HEK293 (cell line): ENCODE data around the gene R3HDM2.

Source experiments
- BCL11A ChIP-seq: fragments of 450-650 bp; formaldehyde crosslinking; IDR thresholded peaks from 2 replicates; pipeline ENCODE4 v1.5.1; 2016; ENCODE audit warnings: low read depth, missing biosample characterization, missing genetic modification characterization
- KLF8 ChIP-seq: fragments of 450-650 bp; formaldehyde crosslinking; IDR thresholded peaks from 2 replicates; pipeline ENCODE4 v1.5.1; 2016; ENCODE audit warnings: missing biosample characterization, missing genetic modification characterization
- OVOL3 ChIP-seq: fragments of 450-650 bp; formaldehyde crosslinking; IDR thresholded peaks from 2 replicates; pipeline ENCODE4 v1.5.1; 2016; ENCODE audit warnings: missing biosample characterization, missing genetic modification characterization
- PRDM1 ChIP-seq: fragments of 450-650 bp; formaldehyde crosslinking; IDR thresholded peaks from 2 replicates; pipeline ENCODE4; 2016; ENCODE audit warnings: missing biosample characterization, missing genetic modification characterization
- ZBTB1 ChIP-seq: fragments of 450-650 bp; formaldehyde crosslinking; IDR thresholded peaks from 2 replicates; pipeline ENCODE4 v1.5.1; 2016; ENCODE audit warnings: missing biosample characterization, missing genetic modification characterization
- ZNF10 ChIP-seq: fragments of 450-650 bp; formaldehyde crosslinking; IDR thresholded peaks from 2 replicates; pipeline ENCODE4 v1.5.1; 2017; ENCODE audit warnings: missing biosample characterization, missing genetic modification characterization
- ZNF133 ChIP-seq: fragments of 450-650 bp; formaldehyde crosslinking; IDR thresholded peaks from 2 replicates; pipeline ENCODE4 v1.5.1; 2016; ENCODE audit warnings: missing biosample characterization, missing genetic modification characterization
- ZNF140 ChIP-seq: fragments of 450-650 bp; formaldehyde crosslinking; IDR thresholded peaks from 2 replicates; pipeline ENCODE4 v1.5.1; 2016; ENCODE audit warnings: missing biosample characterization, missing genetic modification characterization
- ZNF2 ChIP-seq: fragments of 450-650 bp; formaldehyde crosslinking; IDR thresholded peaks from 2 replicates; pipeline ENCODE4 v1.5.1; 2016; ENCODE audit warnings: missing biosample characterization, missing genetic modification characterization
- ZNF221 ChIP-seq: fragments of 450-650 bp; formaldehyde crosslinking; IDR thresholded peaks from 2 replicates; pipeline ENCODE4 v1.5.1; 2017; ENCODE audit warnings: missing biosample characterization, missing genetic modification characterization, borderline replicate concordance
- ZNF23 ChIP-seq: fragments of 450-650 bp; formaldehyde crosslinking; IDR thresholded peaks from 2 replicates; pipeline ENCODE4 v1.5.1; 2016; ENCODE audit warnings: missing biosample characterization, missing genetic modification characterization, borderline replicate concordance
- ZNF274 ChIP-seq, 2 experiments: fragments of 200-500 bp in 1 of 2; fragments of 450-650 bp in 1 of 2; sonication (Bioruptor generic) in 1 of 2; formaldehyde crosslinking in 1 of 2; IDR thresholded peaks; 2 replicates each; pipeline versions ENCODE4 v1.5.1 to v1.6.1; 2014 to 2016; ENCODE audit warnings: borderline replicate concordance in 1 of 2, inconsistent platforms in 1 of 2, low read length in 1 of 2, missing biosample characterization in 1 of 2, missing genetic modification characterization in 1 of 2
- ZNF292 ChIP-seq: fragments of 450-650 bp; formaldehyde crosslinking; IDR thresholded peaks from 2 replicates; pipeline ENCODE4 v1.5.1; 2016; ENCODE audit warnings: low read depth, missing biosample characterization, missing genetic modification characterization, borderline replicate concordance
- ZNF354C ChIP-seq: fragments of 450-650 bp; formaldehyde crosslinking; IDR thresholded peaks from 2 replicates; pipeline ENCODE4 v1.5.1; 2016; ENCODE audit warnings: missing biosample characterization, missing genetic modification characterization, low read depth, borderline replicate concordance
- ZNF391 ChIP-seq: fragments of 450-650 bp; formaldehyde crosslinking; IDR thresholded peaks from 2 replicates; pipeline ENCODE4 v1.5.1; 2016; ENCODE audit warnings: low read depth, missing biosample characterization, missing genetic modification characterization, borderline replicate concordance
- ZNF394 ChIP-seq: fragments of 450-650 bp; formaldehyde crosslinking; IDR thresholded peaks from 2 replicates; pipeline ENCODE4 v1.5.1; 2016; ENCODE audit warnings: missing biosample characterization, missing genetic modification characterization, mild to moderate bottlenecking, moderate library complexity, borderline replicate concordance
- ZNF530 ChIP-seq: fragments of 450-650 bp; formaldehyde crosslinking; IDR thresholded peaks from 2 replicates; pipeline ENCODE4 v1.5.1; 2016; ENCODE audit warnings: low read depth, missing biosample characterization, missing genetic modification characterization
- ZNF623 ChIP-seq: fragments of 450-650 bp; formaldehyde crosslinking; IDR thresholded peaks from 2 replicates; pipeline ENCODE4 v1.5.1; 2016; ENCODE audit warnings: missing biosample characterization, missing genetic modification characterization
- ZNF677 ChIP-seq: fragments of 450-650 bp; IDR thresholded peaks from 2 replicates; pipeline ENCODE4 v1.5.0; 2018; ENCODE audit warnings: missing biosample characterization, mild to moderate bottlenecking, missing genetic modification characterization, moderate library complexity
- ZNF701 ChIP-seq: fragments of 450-650 bp; formaldehyde crosslinking; IDR thresholded peaks from 2 replicates; pipeline ENCODE4 v1.5.1; 2016; ENCODE audit warnings: missing biosample characterization, missing genetic modification characterization
- ZNF747 ChIP-seq: fragments of 450-650 bp; formaldehyde crosslinking; IDR thresholded peaks from 2 replicates; pipeline ENCODE4 v1.5.1; 2016; ENCODE audit warnings: missing biosample characterization, missing genetic modification characterization
- ZNF768 ChIP-seq: fragments of 450-650 bp; formaldehyde crosslinking; IDR thresholded peaks from 2 replicates; pipeline ENCODE4 v1.5.1; 2018; ENCODE audit warnings: missing biosample characterization, mild to moderate bottlenecking, missing genetic modification characterization
- ZNF791 ChIP-seq: fragments of 450-650 bp; formaldehyde crosslinking; IDR thresholded peaks from 2 replicates; pipeline ENCODE4 v1.5.1; 2016; ENCODE audit warnings: missing biosample characterization, missing genetic modification characterization
- ZSCAN30 ChIP-seq: fragments of 450-650 bp; IDR thresholded peaks from 2 replicates; pipeline ENCODE4 v1.5.1; 2018; ENCODE audit warnings: missing biosample characterization, mild to moderate bottlenecking, missing genetic modification characterization, moderate library complexity
- TF ChIP-seq, protein P1 (sequence below): fragments of 450-650 bp; formaldehyde crosslinking; IDR thresholded peaks from 2 replicates; pipeline ENCODE4 v1.5.1; 2016; ENCODE audit warnings: missing biosample characterization, missing genetic modification characterization
- TF ChIP-seq, protein P2 (sequence below): fragments of 450-650 bp; formaldehyde crosslinking; IDR thresholded peaks from 2 replicates; pipeline ENCODE4 v1.5.1; 2016; ENCODE audit warnings: missing biosample characterization, missing genetic modification characterization, low read depth
- TF ChIP-seq, protein P3 (sequence below): fragments of 450-650 bp; formaldehyde crosslinking; IDR thresholded peaks from 2 replicates; pipeline ENCODE4 v1.5.1; 2016; ENCODE audit warnings: missing biosample characterization, missing genetic modification characterization
- TF ChIP-seq, protein P4 (sequence below): fragments of 450-650 bp; formaldehyde crosslinking; IDR thresholded peaks from 2 replicates; pipeline ENCODE4 v1.5.1; 2016; ENCODE audit warnings: missing biosample characterization, missing genetic modification characterization
- TF ChIP-seq, protein P5 (sequence below): fragments of 450-650 bp; formaldehyde crosslinking; IDR thresholded peaks from 2 replicates; pipeline ENCODE4 v1.5.1; 2017; ENCODE audit warnings: missing biosample characterization, missing genetic modification characterization
- TF ChIP-seq, protein P6 (sequence below): fragments of 450-650 bp; formaldehyde crosslinking; IDR thresholded peaks from 2 replicates; pipeline ENCODE4 v1.5.1; 2016; ENCODE audit warnings: missing biosample characterization, missing genetic modification characterization

R3HDM2 gene

DNA sequence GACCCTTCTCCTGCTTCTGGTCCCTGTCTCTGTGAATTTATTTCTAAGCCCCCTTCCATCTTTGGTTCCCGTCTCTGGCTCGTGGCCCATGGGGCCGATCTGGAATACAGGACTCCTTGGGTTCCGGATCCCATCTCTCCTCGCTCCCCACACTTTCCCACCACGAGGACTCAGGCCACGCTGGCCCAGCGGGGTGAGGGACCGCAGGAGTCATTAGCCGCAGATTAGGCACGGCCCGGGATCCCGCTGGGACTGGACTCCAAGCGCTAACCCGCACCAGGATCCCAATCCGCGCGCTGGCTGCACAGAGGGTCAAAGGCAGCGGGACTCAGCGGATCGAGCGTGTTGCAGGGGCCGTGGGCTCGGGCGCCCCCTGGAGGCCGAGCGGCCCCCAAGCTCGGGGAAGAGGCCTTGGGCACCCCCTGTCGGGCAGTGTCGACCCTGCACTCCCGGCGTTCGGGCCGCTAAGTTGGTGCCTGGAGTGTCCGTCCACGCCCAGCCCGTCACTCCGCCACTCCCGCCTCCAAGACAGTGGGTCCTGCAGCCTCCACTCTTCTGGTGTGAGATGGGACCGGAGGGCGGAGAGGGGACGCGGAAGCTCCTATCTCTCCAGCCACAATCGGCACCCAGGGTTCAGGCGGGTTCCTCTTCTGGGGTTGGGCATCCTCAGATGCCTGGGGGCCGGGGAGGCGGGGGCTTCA is 191.8 kb downstream of the R3HDM2 start (continued):
- TF ChIP-seq ZNF23 (tag by site-specific recombination) (no peak), ZNF354C (tag by site-specific recombination) (no peak), KLF8 (tag by site-specific recombination) (peak; percentile 90), ZNF221 (no peak), ZNF677 (tag by site-specific recombination) (no peak), ZNF768 (tag by site-specific recombination) (no peak), ZBTB1 (tag by site-specific recombination) (no peak), PRDM1 (tag by site-specific recombination) (no peak), BCL11A (peak; percentile 65; the same call in 1 of the 2 replicates), ZNF391 (tag by site-specific recombination) (peak; percentile 66; the same call in 1 of the 2 replicates), ZNF10 (tag by site-specific recombination) (no peak), ZNF747 (tag by site-specific recombination) (no peak), ZNF701 (tag by site-specific recombination) (no peak), ZNF133 (tag by site-specific recombination) (no peak), ZNF394 (tag by site-specific recombination) (no peak), ZNF530 (tag by site-specific recombination) (no peak), ZNF623 (tag by site-specific recombination) (no peak), ZNF140 (no peak), OVOL3 (tag by site-specific recombination) (no peak), ZSCAN30 (peak; percentile 97), ZNF292 (tag by site-specific recombination) (no peak), ZNF791 (tag by site-specific recombination) (no peak), ZNF274 (IDR thresholded peaks at IDR 0.05; ENCODE audit: low read length) (no peak), ZNF274 (tag by site-specific recombination; IDR thresholded peaks at IDR 0.05; ENCODE audit: borderline replicate concordance) (no peak), ZNF2 (tag by site-specific recombination) (peak; percentile 66)
- TF ChIP-seq, protein P1, sequence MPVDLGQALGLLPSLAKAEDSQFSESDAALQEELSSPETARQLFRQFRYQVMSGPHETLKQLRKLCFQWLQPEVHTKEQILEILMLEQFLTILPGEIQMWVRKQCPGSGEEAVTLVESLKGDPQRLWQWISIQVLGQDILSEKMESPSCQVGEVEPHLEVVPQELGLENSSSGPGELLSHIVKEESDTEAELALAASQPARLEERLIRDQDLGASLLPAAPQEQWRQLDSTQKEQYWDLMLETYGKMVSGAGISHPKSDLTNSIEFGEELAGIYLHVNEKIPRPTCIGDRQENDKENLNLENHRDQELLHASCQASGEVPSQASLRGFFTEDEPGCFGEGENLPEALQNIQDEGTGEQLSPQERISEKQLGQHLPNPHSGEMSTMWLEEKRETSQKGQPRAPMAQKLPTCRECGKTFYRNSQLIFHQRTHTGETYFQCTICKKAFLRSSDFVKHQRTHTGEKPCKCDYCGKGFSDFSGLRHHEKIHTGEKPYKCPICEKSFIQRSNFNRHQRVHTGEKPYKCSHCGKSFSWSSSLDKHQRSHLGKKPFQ (tag by site-specific recombination) = no peak
- TF ChIP-seq, protein P2, sequence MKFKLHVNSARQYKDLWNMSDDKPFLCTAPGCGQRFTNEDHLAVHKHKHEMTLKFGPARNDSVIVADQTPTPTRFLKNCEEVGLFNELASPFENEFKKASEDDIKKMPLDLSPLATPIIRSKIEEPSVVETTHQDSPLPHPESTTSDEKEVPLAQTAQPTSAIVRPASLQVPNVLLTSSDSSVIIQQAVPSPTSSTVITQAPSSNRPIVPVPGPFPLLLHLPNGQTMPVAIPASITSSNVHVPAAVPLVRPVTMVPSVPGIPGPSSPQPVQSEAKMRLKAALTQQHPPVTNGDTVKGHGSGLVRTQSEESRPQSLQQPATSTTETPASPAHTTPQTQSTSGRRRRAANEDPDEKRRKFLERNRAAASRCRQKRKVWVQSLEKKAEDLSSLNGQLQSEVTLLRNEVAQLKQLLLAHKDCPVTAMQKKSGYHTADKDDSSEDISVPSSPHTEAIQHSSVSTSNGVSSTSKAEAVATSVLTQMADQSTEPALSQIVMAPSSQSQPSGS (tag by site-specific recombination) = no peak
- TF ChIP-seq, protein P3, sequence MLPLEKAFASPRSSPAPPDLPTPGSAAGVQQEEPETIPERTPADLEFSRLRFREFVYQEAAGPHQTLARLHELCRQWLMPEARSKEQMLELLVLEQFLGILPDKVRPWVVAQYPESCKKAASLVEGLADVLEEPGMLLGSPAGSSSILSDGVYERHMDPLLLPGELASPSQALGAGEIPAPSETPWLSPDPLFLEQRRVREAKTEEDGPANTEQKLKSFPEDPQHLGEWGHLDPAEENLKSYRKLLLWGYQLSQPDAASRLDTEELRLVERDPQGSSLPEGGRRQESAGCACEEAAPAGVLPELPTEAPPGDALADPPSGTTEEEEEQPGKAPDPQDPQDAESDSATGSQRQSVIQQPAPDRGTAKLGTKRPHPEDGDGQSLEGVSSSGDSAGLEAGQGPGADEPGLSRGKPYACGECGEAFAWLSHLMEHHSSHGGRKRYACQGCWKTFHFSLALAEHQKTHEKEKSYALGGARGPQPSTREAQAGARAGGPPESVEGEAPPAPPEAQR (tag by site-specific recombination) = no peak
- TF ChIP-seq, protein P4, sequence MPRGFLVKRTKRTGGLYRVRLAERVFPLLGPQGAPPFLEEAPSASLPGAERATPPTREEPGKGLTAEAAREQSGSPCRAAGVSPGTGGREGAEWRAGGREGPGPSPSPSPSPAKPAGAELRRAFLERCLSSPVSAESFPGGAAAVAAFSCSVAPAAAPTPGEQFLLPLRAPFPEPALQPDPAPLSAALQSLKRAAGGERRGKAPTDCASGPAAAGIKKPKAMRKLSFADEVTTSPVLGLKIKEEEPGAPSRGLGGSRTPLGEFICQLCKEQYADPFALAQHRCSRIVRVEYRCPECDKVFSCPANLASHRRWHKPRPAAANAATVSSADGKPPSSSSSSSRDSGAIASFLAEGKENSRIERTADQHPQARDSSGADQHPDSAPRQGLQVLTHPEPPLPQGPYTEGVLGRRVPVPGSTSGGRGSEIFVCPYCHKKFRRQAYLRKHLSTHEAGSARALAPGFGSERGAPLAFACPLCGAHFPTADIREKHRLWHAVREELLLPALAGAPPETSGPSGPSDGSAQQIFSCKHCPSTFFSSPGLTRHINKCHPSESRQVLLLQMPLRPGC (tag by site-specific recombination) = 0 out of 2 replicates have a peak, but pooled peaks have one; percentile 30
- TF ChIP-seq, protein P5, sequence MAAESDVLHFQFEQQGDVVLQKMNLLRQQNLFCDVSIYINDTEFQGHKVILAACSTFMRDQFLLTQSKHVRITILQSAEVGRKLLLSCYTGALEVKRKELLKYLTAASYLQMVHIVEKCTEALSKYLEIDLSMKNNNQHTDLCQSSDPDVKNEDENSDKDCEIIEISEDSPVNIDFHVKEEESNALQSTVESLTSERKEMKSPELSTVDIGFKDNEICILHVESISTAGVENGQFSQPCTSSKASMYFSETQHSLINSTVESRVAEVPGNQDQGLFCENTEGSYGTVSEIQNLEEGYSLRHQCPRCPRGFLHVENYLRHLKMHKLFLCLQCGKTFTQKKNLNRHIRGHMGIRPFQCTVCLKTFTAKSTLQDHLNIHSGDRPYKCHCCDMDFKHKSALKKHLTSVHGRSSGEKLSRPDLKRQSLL (tag by site-specific recombination) = 0 out of 2 replicates have a peak, but pooled peaks have one; percentile 35
- TF ChIP-seq, protein P6, sequence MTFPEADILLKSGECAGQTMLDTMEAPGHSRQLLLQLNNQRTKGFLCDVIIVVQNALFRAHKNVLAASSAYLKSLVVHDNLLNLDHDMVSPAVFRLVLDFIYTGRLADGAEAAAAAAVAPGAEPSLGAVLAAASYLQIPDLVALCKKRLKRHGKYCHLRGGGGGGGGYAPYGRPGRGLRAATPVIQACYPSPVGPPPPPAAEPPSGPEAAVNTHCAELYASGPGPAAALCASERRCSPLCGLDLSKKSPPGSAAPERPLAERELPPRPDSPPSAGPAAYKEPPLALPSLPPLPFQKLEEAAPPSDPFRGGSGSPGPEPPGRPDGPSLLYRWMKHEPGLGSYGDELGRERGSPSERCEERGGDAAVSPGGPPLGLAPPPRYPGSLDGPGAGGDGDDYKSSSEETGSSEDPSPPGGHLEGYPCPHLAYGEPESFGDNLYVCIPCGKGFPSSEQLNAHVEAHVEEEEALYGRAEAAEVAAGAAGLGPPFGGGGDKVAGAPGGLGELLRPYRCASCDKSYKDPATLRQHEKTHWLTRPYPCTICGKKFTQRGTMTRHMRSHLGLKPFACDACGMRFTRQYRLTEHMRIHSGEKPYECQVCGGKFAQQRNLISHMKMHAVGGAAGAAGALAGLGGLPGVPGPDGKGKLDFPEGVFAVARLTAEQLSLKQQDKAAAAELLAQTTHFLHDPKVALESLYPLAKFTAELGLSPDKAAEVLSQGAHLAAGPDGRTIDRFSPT (tag by site-specific recombination) = 0 out of 2 replicates have a peak, but pooled peaks have one; percentile 19
